ENCODE measurements around the gene MFAP2. TPM values are rescaled to one million over a fixed set of nuclear protein-coding genes. Genes with fewer than 3 reads are reported as not detected.

Gene MFAP2
- total RNA-seq, 1 experiment from 2014 or later = 0.58 TPM

DNA sequence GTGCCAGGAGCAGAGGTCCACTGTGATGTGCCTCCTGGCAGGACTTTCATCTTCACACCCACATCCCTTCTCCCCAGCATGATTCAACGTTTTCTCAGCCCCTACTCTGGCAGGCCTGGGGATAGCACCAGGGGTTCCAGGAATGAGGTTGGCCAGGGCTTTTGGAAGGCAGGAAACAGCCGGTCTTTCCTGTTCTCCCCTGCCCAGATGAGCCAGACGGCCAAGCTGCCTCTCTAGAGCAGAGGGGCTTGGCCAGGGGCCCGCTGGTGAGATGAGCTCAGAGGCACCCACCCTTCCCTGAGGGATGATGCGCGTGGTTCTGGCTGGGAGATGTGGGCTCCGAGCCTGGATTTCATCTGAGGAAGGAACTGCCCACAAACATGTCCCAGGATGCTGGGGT is 4.3 kb upstream of the MFAP2 start:
- Mint-ChIP-seq H3K4me1 (ENCODE audit: insufficient read depth, unreplicated experiment) (peaks cover 17% of the 10 kb centered on the region), H3K4me3 (ENCODE audit: unreplicated experiment) (no peak overlapping the region), H3K9me3 (ENCODE audit: unreplicated experiment) (no peaks in the 10 kb centered on the region), H3K27me3 (ENCODE audit: insufficient read depth, unreplicated experiment) (no peaks in the 10 kb centered on the region), H3K27ac (ENCODE audit: low read depth, unreplicated experiment) (no peak overlapping the region), H3K36me3 (ENCODE audit: insufficient read depth, unreplicated experiment) (peaks cover 6% of the 10 kb centered on the region)
- DNase-seq (ENCODE audit: unreplicated experiment) = peak; percentile 92
- TF ChIP-seq CTCF (IDR thresholded peaks at IDR 0.05; ENCODE audit: unreplicated experiment) = no peak
- no TSS peak for BruUV-seq (replicated peaks)
- POLR2A ChIA-PET = no interaction called here
- CTCF ChIA-PET = interaction anchor here (1.0 kb wide), 1 partner anchor 61 kb away, joined by 4 read pairs; no protein-coding TSS in a partner anchor
- intact Hi-C loops (cut with micrococcal nuclease) = no loop called here

DNA sequence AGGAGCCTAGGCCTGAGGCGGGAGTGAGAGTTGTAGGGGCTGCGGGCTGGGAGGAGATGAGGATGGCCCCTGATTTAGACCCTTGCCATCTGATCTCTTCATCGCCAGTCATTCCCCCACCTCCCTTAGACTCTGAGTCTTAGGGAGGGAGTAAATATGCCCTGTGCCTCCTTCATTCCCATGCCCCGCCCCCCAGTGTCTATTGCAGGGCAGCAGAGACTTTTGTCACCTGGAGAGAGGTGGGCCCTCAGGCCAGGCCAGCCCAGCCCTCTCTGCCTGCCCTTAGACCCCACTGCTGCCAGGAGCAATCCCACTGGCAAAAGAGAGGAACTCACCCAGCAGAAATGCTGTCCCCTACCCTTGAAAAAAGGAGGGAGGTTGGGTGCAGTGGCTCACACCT is 3.2 kb upstream of the MFAP2 start:
- Mint-ChIP-seq H3K27ac (ENCODE audit: low read depth, unreplicated experiment) (no peak overlapping the region), H3K4me3 (ENCODE audit: unreplicated experiment) (no peak overlapping the region), H3K9me3 (ENCODE audit: unreplicated experiment) (no peaks in the 10 kb centered on the region), H3K36me3 (ENCODE audit: insufficient read depth, unreplicated experiment) (peaks cover 6% of the 10 kb centered on the region), H3K4me1 (ENCODE audit: insufficient read depth, unreplicated experiment) (peaks cover 17% of the 10 kb centered on the region), H3K27me3 (ENCODE audit: insufficient read depth, unreplicated experiment) (no peaks in the 10 kb centered on the region)
- BruUV-seq (replicated peaks) = no TSS peak
- DNase-seq (ENCODE audit: unreplicated experiment) = no peak
- intact Hi-C loops (cut with micrococcal nuclease) = no loop called here
- ChIA-PET POLR2A (no interaction called here), CTCF (no interaction called here)
- TF ChIP-seq CTCF (IDR thresholded peaks at IDR 0.05; ENCODE audit: unreplicated experiment) = no peak

GRCh38 chr1:16982902-16983301 is 2.5 kb upstream of the MFAP2 start:
- DNase-seq (ENCODE audit: unreplicated experiment) = no peak
- no peak for TF ChIP-seq CTCF (IDR thresholded peaks at IDR 0.05; ENCODE audit: unreplicated experiment)
- intact Hi-C loops (cut with micrococcal nuclease) = no loop called here
- no peaks in the 10 kb centered on the region for H3K9me3 Mint-ChIP-seq (ENCODE audit: unreplicated experiment)
- CTCF ChIA-PET = no interaction called here
- POLR2A ChIA-PET = no interaction called here
- BruUV-seq (replicated peaks) = no TSS peak
- no peaks in the 10 kb centered on the region for H3K27me3 Mint-ChIP-seq (ENCODE audit: insufficient read depth, unreplicated experiment)
- peaks cover 17% of the 10 kb centered on the region for H3K4me1 Mint-ChIP-seq (ENCODE audit: insufficient read depth, unreplicated experiment)
- H3K27ac Mint-ChIP-seq (ENCODE audit: low read depth, unreplicated experiment) = no peak overlapping the region
- H3K4me3 Mint-ChIP-seq (ENCODE audit: unreplicated experiment) = no peak overlapping the region
- H3K36me3 Mint-ChIP-seq (ENCODE audit: insufficient read depth, unreplicated experiment) = peaks cover 6% of the 10 kb centered on the region

DNA sequence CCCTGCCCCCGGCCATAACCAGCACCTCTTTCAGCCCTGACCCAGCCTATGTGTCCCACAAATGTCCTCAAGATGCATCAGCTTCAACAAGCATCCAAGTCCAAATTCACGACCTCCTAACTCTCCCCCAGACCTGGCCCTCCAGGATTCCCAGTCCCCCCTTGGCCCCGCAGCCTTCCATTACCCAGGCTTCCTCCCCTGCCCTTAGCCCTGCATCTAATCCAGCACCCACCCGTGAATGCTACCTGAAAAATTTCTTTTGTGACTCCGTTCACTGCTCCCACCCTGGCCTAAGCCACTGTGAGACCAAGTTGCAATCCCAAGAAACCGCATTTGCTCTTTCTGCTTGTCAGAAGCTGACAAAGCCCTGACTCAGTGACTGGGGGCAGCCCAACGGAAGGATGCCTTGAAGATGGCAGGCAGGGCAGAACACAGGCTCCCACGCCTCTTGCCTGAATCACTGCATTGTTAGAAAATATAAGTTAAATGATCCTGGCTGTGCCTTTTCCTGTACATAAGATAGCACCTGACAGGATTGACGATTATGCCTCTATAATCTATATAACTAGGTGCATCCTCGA is 939 bp upstream of the MFAP2 start:
- no peak overlapping the region for H3K27ac Mint-ChIP-seq (ENCODE audit: low read depth, unreplicated experiment)

More for the DNA sequence above, 939 bp upstream of the MFAP2 start:
- Mint-ChIP-seq H3K4me3 (ENCODE audit: unreplicated experiment) (no peak overlapping the region), H3K36me3 (ENCODE audit: insufficient read depth, unreplicated experiment) (peaks cover 6% of the 10 kb centered on the region), H3K27me3 (ENCODE audit: insufficient read depth, unreplicated experiment) (no peaks in the 10 kb centered on the region), H3K9me3 (ENCODE audit: unreplicated experiment) (no peaks in the 10 kb centered on the region), H3K4me1 (ENCODE audit: insufficient read depth, unreplicated experiment) (peaks cover 17% of the 10 kb centered on the region)
- peak; percentile 70 for DNase-seq (ENCODE audit: unreplicated experiment)
- POLR2A ChIA-PET = interaction anchor here (0.9 kb wide), 1 partner anchor 21 kb away, joined by 3 read pairs; no protein-coding TSS in a partner anchor
- intact Hi-C loops (cut with micrococcal nuclease) = no loop called here
- no peak for TF ChIP-seq CTCF (IDR thresholded peaks at IDR 0.05; ENCODE audit: unreplicated experiment)
- no TSS peak for BruUV-seq (replicated peaks)
- CTCF ChIA-PET = interaction anchor here (1.1 to 1.5 kb wide), 2 partner anchors 16 to 56 kb away, joined by 3 to 5 read pairs; no protein-coding TSS in a partner anchor

All from MCF 10A (cell line).